Ectodermal cell (in vitro differentiated cells): ENCODE measurements around the gene HSPB2.

ENCODE experiments used
- H3K27ac ChIP-seq: 2 replicates; pipeline ENCODE4 v1.7.0; 2013; ENCODE audit warnings: mild to moderate bottlenecking, low read depth, low read length; ENCODE audit not compliant: insufficient read depth, poor library complexity, severe bottlenecking
- H3K27me3 ChIP-seq: 2 replicates; pipeline ENCODE4 v1.7.0; 2013; ENCODE audit warnings: mild to moderate bottlenecking, low read length; ENCODE audit not compliant: insufficient read depth, control insufficient read depth, poor library complexity, severe bottlenecking
- H3K36me3 ChIP-seq: one replicate; pipeline ENCODE4 v1.7.0; 2013; ENCODE audit warnings: low read length; ENCODE audit not compliant: control insufficient read depth, insufficient read depth
- H3K4me1 ChIP-seq: one replicate; pipeline ENCODE4 v1.7.0; 2013; ENCODE audit warnings: low read length; ENCODE audit not compliant: control insufficient read depth, insufficient read depth
- H3K4me3 ChIP-seq: 2 replicates; pipeline ENCODE4 v1.7.0; 2013; ENCODE audit warnings: low read depth, low read length, control low read depth; ENCODE audit not compliant: insufficient read depth
- H3K9me3 ChIP-seq: 2 replicates; pipeline ENCODE4 v1.7.0; 2013; ENCODE audit warnings: mild to moderate bottlenecking, low read length, moderate library complexity; ENCODE audit not compliant: control insufficient read depth
- WGBS, 2 experiments: methylation state at CpG; one replicate each; pipeline ENCODE4 v1.1.7; 2013; ENCODE audit warnings: missing lambda C conversion rate in 2 of 2; 5-methylcytosine and 5-hydroxymethylcytosine counted together

Gene HSPB2

DNA sequence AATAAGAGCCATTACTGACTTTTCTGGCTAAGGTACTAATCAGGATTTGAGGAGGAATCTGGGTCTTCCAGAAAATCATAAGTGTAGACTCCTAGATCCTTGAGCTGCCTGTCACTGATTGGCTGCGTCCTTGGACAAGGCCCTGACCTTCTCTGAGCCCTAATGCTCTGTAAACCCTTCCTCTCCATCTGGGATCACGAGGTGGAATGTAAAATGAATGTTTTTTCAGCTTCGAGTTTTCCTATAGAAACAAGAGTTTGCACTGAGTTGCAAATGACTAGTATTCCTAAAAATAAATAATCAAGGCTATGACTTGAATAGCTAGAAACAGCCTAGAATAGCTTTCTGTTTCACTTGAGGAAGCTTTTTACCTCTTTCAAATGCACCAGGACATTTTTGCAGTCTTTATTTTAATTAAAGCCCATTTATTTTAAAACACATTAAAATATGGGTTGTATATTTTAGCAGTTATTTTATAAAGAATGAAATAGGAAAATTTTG lies 23.6 kb downstream of the HSPB2 start:
- Histone ChIP-seq H3K4me3 (peak overlapping the region; percentile 54), H3K27me3 (no peaks in the 10 kb centered on the region)

DNA sequence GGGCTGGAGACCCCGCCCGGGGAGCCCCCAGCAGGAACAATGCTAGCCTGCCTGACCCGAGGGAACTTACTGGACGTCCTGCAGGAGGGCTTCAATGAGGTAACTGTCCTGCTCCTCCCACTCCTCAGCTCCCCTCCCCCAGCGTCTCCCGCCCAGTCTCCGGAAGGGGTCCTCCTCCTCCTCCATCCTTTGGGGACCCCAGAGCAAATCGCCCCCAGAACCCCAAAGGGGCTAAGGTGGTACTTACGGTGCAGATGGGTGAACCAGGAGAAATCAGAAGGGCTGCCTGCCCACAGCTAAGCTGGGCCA lies 24.9 kb downstream of the HSPB2 start:
- WGBS, 2 experiments, result 5 to 6% methylated on average over 9 of the region's 9 CpGs
- no peaks in the 10 kb centered on the region for H3K9me3 ChIP-seq
- no peaks in the 10 kb centered on the region for H3K36me3 ChIP-seq
- peaks cover 35% of the 10 kb centered on the region for H3K4me1 ChIP-seq
- peak overlapping the region; percentile 54 for H3K4me3 ChIP-seq
- H3K27me3 ChIP-seq, result no peaks in the 10 kb centered on the region
- H3K27ac ChIP-seq, result peak overlapping the region; percentile 89

More for the DNA sequence above, 23.6 kb downstream of the HSPB2 start:
- Histone ChIP-seq H3K36me3 (no peaks in the 10 kb centered on the region), H3K27ac (no peak overlapping the region), H3K4me1 (peaks cover 35% of the 10 kb centered on the region), H3K9me3 (no peaks in the 10 kb centered on the region)
- WGBS, 2 experiments, result 87 to 89% methylated on average over 1 to 3 of the region's 3 CpGs

GRCh38 chr11:111937844-111938243 lies 25.3 kb downstream of the HSPB2 start:
- H3K27me3 ChIP-seq, result no peaks in the 10 kb centered on the region
- WGBS, 2 experiments, result 78 to 79% methylated on average over 7 of the region's 7 CpGs
- peak overlapping the region; percentile 54 for H3K4me3 ChIP-seq
- no peaks in the 10 kb centered on the region for H3K9me3 ChIP-seq
- peaks cover 35% of the 10 kb centered on the region for H3K4me1 ChIP-seq
- peak overlapping the region; percentile 89 for H3K27ac ChIP-seq
- H3K36me3 ChIP-seq, result no peaks in the 10 kb centered on the region

- Histone ChIP-seq H3K27me3 (no peaks in the 10 kb centered on the region), H3K27ac (no peak overlapping the region), H3K36me3 (no peaks in the 10 kb centered on the region), H3K4me1 (peaks cover 35% of the 10 kb centered on the region), H3K4me3 (no peak overlapping the region), H3K9me3 (no peaks in the 10 kb centered on the region)
- WGBS, 2 experiments, result 48 to 49% methylated on average over 7 of the region's 7 CpGs
Measured at GRCh38 chr11:111938687-111939160, 26.2 kb downstream of the HSPB2 start.

- Histone ChIP-seq H3K9me3 (no peaks in the 10 kb centered on the region), H3K4me1 (peaks cover 28% of the 10 kb centered on the region), H3K27ac (no peak overlapping the region), H3K27me3 (no peaks in the 10 kb centered on the region), H3K4me3 (no peak overlapping the region), H3K36me3 (no peaks in the 10 kb centered on the region)
- 95 to 97% methylated on average over 3 of the region's 4 CpGs for WGBS, 2 experiments
Measured at GRCh38 chr11:111939836-111940604, 27.5 kb downstream of the HSPB2 start.

DNA sequence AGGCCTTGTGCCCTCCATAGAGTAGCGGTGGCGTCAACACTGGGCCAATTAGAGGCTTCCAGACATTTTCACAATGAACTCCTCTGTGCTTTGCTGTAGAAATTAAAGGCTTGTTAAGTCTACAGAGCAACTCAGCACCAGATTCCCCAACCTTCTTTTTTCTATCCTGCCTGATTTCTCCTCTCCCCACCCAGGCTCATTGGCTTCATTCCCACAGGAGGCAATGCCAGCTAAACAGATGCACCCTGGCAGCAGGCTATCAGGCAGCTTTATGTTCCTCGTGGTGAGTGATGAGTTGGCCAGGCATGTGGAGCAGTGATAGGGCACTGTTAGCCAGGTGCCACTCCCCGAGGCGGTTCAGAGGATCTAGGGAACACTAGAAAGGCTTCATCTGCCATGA lies 29.4 kb downstream of the HSPB2 start:
- H3K4me3 ChIP-seq, result no peak overlapping the region
- 94 to 96% methylated on average over 5 of the region's 5 CpGs for whole genome bisulfite sequencing, 2 experiments
- H3K27me3 ChIP-seq, result no peaks in the 10 kb centered on the region
- H3K4me1 ChIP-seq, result peaks cover 17% of the 10 kb centered on the region
- no peaks in the 10 kb centered on the region for H3K9me3 ChIP-seq
- H3K36me3 ChIP-seq, result no peaks in the 10 kb centered on the region
- H3K27ac ChIP-seq, result no peak overlapping the region

GRCh38 chr11:111942829-111943228 lies 30.3 kb downstream of the HSPB2 start:
- 94 to 97% methylated on average over 7 of the region's 7 CpGs for WGBS, 2 experiments
- Histone ChIP-seq H3K36me3 (no peaks in the 10 kb centered on the region), H3K9me3 (no peaks in the 10 kb centered on the region), H3K4me3 (no peak overlapping the region), H3K27ac (no peak overlapping the region), H3K27me3 (no peaks in the 10 kb centered on the region), H3K4me1 (peaks cover 12% of the 10 kb centered on the region)

DNA sequence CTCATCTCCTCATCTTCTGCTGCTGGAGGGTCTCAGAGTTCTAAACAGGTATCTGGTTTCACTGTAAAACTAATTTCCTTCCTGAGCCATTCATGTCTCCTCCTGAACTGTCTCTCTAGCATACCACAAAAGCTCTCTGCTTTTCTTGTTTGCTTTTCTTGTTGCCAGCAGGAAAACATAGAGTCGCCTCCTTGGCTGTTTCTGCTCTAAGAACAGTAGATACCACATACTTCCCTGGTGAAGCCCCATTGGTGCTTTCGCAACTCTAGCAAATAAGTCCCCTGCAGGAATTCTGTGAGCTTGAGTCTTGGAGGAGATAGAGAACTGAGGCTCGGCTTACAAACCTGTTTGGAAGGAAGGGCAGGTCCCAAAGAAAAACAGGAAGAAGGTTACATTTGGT lies 31.6 kb downstream of the HSPB2 start:
- Histone ChIP-seq H3K4me3 (no peak overlapping the region), H3K36me3 (no peaks in the 10 kb centered on the region), H3K9me3 (no peaks in the 10 kb centered on the region), H3K4me1 (no peaks in the 10 kb centered on the region), H3K27ac (no peak overlapping the region), H3K27me3 (no peaks in the 10 kb centered on the region)
- WGBS, 2 experiments, result 55 to 68% methylated on average over 3 of the region's 3 CpGs

DNA sequence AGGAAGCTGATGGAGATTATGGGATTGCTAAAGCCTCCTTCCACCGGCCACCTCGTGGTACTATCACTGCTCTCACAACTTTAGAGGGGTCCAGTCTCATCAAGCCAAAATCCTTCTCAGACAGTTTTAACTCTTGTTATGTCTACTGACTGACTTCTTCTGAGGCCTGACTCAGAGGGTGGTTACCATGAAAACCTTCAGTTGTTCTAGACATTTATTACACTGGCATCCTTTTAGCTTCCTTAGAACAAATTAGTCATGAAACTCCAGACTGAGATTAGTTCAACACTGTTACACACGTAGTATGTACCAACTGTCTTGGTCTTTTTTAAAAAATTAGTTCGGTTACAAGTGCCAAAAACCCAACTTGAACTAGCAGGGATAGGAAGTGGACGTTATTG lies 32.1 kb downstream of the HSPB2 start:
- Histone ChIP-seq H3K27me3 (no peaks in the 10 kb centered on the region), H3K4me1 (no peaks in the 10 kb centered on the region), H3K36me3 (no peaks in the 10 kb centered on the region), H3K9me3 (no peaks in the 10 kb centered on the region), H3K4me3 (no peak overlapping the region), H3K27ac (no peak overlapping the region)
- 93 to 94% methylated on average over 5 of the region's 5 CpGs for WGBS, 2 experiments

DNA sequence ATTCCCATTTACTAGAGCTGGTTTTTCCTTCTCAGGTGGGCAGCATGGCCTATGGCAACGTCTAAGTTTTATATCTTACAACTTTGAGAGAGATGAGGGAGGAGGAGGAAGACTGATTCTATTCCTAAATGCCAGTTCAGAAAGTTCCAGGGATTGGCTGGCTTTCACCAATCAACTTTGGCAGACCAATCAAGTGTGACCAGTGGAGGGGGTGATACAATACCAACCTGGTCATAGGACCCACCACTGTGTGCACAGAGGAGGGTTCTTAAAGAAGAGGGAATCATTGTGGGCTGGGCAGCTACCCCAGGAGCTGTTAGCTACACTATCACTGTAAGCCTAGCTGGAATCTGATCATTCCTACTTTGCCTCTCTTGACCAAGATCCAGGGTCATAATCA lies 32.7 kb downstream of the HSPB2 start:
- no peaks in the 10 kb centered on the region for H3K4me1 ChIP-seq
- H3K27me3 ChIP-seq, result no peaks in the 10 kb centered on the region
- H3K27ac ChIP-seq, result no peak overlapping the region
- no peaks in the 10 kb centered on the region for H3K36me3 ChIP-seq
- 88 to 100% methylated on average over 1 of the region's 1 CpG for WGBS, 2 experiments
- H3K9me3 ChIP-seq, result no peaks in the 10 kb centered on the region
- no peak overlapping the region for H3K4me3 ChIP-seq
